ENCODE data around the gene KLHL40.

Gene KLHL40

GRCh38 chr3:42705962-42706585 lies 20.7 kb downstream of the KLHL40 start:
- H3K36me3 ChIP-seq (ENCODE audit: insufficient read depth, low read length), result no peaks in the 10 kb centered on the region
- no peaks in the 10 kb centered on the region for H3K9me3 ChIP-seq (ENCODE audit: control insufficient read depth, insufficient read depth, low read length)
- H3K9ac ChIP-seq (ENCODE audit: low read depth, low read length), result no peak overlapping the region
- H3K4me1 ChIP-seq (ENCODE audit: insufficient read depth, low read length), result peaks cover 7% of the 10 kb centered on the region; the same call in 1 of the 2 replicates

GRCh38 chr3:42706721-42707619 lies 21.6 kb downstream of the KLHL40 start:
- Histone ChIP-seq H3K9ac (ENCODE audit: low read depth, low read length) (no peak overlapping the region), H3K4me1 (ENCODE audit: insufficient read depth, low read length) (peaks cover 2% of the 10 kb centered on the region; the same call in 1 of the 2 replicates), H3K36me3 (ENCODE audit: insufficient read depth, low read length) (no peaks in the 10 kb centered on the region), H3K9me3 (ENCODE audit: control insufficient read depth, insufficient read depth, low read length) (no peaks in the 10 kb centered on the region)

GRCh38 chr3:42707620-42708355 lies 22.5 kb downstream of the KLHL40 start:
- Histone ChIP-seq H3K9me3 (ENCODE audit: control insufficient read depth, insufficient read depth, low read length) (no peaks in the 10 kb centered on the region), H3K36me3 (ENCODE audit: insufficient read depth, low read length) (no peaks in the 10 kb centered on the region)

GRCh38 chr3:42708611-42709151 lies 23.3 kb downstream of the KLHL40 start:
- H3K9ac ChIP-seq (ENCODE audit: low read depth, low read length), result no peak overlapping the region
- H3K4me1 ChIP-seq (ENCODE audit: insufficient read depth, low read length), result no peaks in the 10 kb centered on the region
- no peaks in the 10 kb centered on the region for H3K36me3 ChIP-seq (ENCODE audit: insufficient read depth, low read length)
- H3K9me3 ChIP-seq (ENCODE audit: control insufficient read depth, insufficient read depth, low read length), result no peaks in the 10 kb centered on the region

More at GRCh38 chr3:42707620-42708355, 22.5 kb downstream of the KLHL40 start:
- Histone ChIP-seq H3K4me1 (ENCODE audit: insufficient read depth, low read length) (no peaks in the 10 kb centered on the region; the same call in 1 of the 2 replicates), H3K9ac (ENCODE audit: low read depth, low read length) (no peak overlapping the region)

GRCh38 chr3:42709621-42710020 lies 24.3 kb downstream of the KLHL40 start:
- Histone ChIP-seq H3K36me3 (ENCODE audit: insufficient read depth, low read length) (no peaks in the 10 kb centered on the region), H3K9ac (ENCODE audit: low read depth, low read length) (no peak overlapping the region), H3K9me3 (ENCODE audit: control insufficient read depth, insufficient read depth, low read length) (no peaks in the 10 kb centered on the region), H3K4me1 (ENCODE audit: insufficient read depth, low read length) (no peaks in the 10 kb centered on the region)

- Histone ChIP-seq H3K36me3 (ENCODE audit: insufficient read depth, low read length) (no peaks in the 10 kb centered on the region), H3K9me3 (ENCODE audit: control insufficient read depth, insufficient read depth, low read length) (no peaks in the 10 kb centered on the region), H3K9ac (ENCODE audit: low read depth, low read length) (no peak overlapping the region), H3K4me1 (ENCODE audit: insufficient read depth, low read length) (no peaks in the 10 kb centered on the region)
These were observed 25.1 kb downstream of the KLHL40 start for GRCh38 chr3:42710323-42711021.

GRCh38 chr3:42711491-42712343 lies 26.4 kb downstream of the KLHL40 start:
- Histone ChIP-seq H3K9ac (ENCODE audit: low read depth, low read length) (no peak overlapping the region), H3K36me3 (ENCODE audit: insufficient read depth, low read length) (no peaks in the 10 kb centered on the region), H3K9me3 (ENCODE audit: control insufficient read depth, insufficient read depth, low read length) (no peaks in the 10 kb centered on the region), H3K4me1 (ENCODE audit: insufficient read depth, low read length) (no peaks in the 10 kb centered on the region)

- Histone ChIP-seq H3K36me3 (ENCODE audit: insufficient read depth, low read length) (no peaks in the 10 kb centered on the region), H3K9ac (ENCODE audit: low read depth, low read length) (no peak overlapping the region), H3K9me3 (ENCODE audit: control insufficient read depth, insufficient read depth, low read length) (no peaks in the 10 kb centered on the region), H3K4me1 (ENCODE audit: insufficient read depth, low read length) (no peaks in the 10 kb centered on the region)
These were observed 27.0 kb downstream of the KLHL40 start for GRCh38 chr3:42712344-42712648.

- Histone ChIP-seq H3K36me3 (ENCODE audit: insufficient read depth, low read length) (no peaks in the 10 kb centered on the region), H3K9me3 (ENCODE audit: control insufficient read depth, insufficient read depth, low read length) (no peaks in the 10 kb centered on the region), H3K4me1 (ENCODE audit: insufficient read depth, low read length) (no peaks in the 10 kb centered on the region), H3K9ac (ENCODE audit: low read depth, low read length) (no peak overlapping the region)
These were observed 27.5 kb downstream of the KLHL40 start for GRCh38 chr3:42712688-42713372.

- no peaks in the 10 kb centered on the region for H3K36me3 ChIP-seq (ENCODE audit: insufficient read depth, low read length)
- no peaks in the 10 kb centered on the region for H3K9me3 ChIP-seq (ENCODE audit: control insufficient read depth, insufficient read depth, low read length)
- no peaks in the 10 kb centered on the region for H3K4me1 ChIP-seq (ENCODE audit: insufficient read depth, low read length)
- no peak overlapping the region for H3K9ac ChIP-seq (ENCODE audit: low read depth, low read length)
These were observed 28.4 kb downstream of the KLHL40 start for GRCh38 chr3:42713747-42714146.

- no peaks in the 10 kb centered on the region for H3K36me3 ChIP-seq (ENCODE audit: insufficient read depth, low read length)
- H3K9ac ChIP-seq (ENCODE audit: low read depth, low read length), result no peak overlapping the region
- no peaks in the 10 kb centered on the region for H3K4me1 ChIP-seq (ENCODE audit: insufficient read depth, low read length)
- no peaks in the 10 kb centered on the region for H3K9me3 ChIP-seq (ENCODE audit: control insufficient read depth, insufficient read depth, low read length)
These were observed 29.0 kb downstream of the KLHL40 start for GRCh38 chr3:42714171-42714852.

- Histone ChIP-seq H3K9me3 (ENCODE audit: control insufficient read depth, insufficient read depth, low read length) (no peaks in the 10 kb centered on the region; the same call in 1 of the 2 replicates), H3K9ac (ENCODE audit: low read depth, low read length) (no peak overlapping the region), H3K36me3 (ENCODE audit: insufficient read depth, low read length) (no peaks in the 10 kb centered on the region), H3K4me1 (ENCODE audit: insufficient read depth, low read length) (no peaks in the 10 kb centered on the region)
These were observed 32.0 kb downstream of the KLHL40 start for GRCh38 chr3:42717306-42717705.
